BE2C (cell line): ENCODE measurements around the gene AFTPH.

Source experiments
- DNase-seq: peaks from one replicate; pipeline ENCODE4 v3.0.0-alpha.2; 2020
- H3K27me3 ChIP-seq: fragments of 250-450 bp; sonication (Bioruptor Pico); 2 replicates; pipeline ENCODE4 v1.5.1; 2020; ENCODE audit warnings: mild to moderate bottlenecking
- H3K36me3 ChIP-seq: fragments of 250-450 bp; sonication (Bioruptor Pico); 2 replicates; pipeline ENCODE4 v1.5.1; 2020; ENCODE audit warnings: mild to moderate bottlenecking
- H3K4me1 ChIP-seq: fragments of 250-450 bp; sonication (Bioruptor Pico); 2 replicates; pipeline ENCODE4 v1.5.1; 2020
- H3K4me3 ChIP-seq: 2 replicates; pipeline ENCODE4 v1.5.1; 2011; ENCODE audit warnings: low read depth, low read length
- H3K9me3 ChIP-seq: fragments of 250-450 bp; sonication (Bioruptor Pico); 2 replicates; pipeline ENCODE4 v1.5.1; 2020
- TF ChIP-seq, protein P1 (sequence below): IDR thresholded peaks from 2 replicates; pipeline ENCODE4 v1.5.1; 2012; ENCODE audit warnings: mild to moderate bottlenecking, low read depth, low read length

The AFTPH gene

DNA sequence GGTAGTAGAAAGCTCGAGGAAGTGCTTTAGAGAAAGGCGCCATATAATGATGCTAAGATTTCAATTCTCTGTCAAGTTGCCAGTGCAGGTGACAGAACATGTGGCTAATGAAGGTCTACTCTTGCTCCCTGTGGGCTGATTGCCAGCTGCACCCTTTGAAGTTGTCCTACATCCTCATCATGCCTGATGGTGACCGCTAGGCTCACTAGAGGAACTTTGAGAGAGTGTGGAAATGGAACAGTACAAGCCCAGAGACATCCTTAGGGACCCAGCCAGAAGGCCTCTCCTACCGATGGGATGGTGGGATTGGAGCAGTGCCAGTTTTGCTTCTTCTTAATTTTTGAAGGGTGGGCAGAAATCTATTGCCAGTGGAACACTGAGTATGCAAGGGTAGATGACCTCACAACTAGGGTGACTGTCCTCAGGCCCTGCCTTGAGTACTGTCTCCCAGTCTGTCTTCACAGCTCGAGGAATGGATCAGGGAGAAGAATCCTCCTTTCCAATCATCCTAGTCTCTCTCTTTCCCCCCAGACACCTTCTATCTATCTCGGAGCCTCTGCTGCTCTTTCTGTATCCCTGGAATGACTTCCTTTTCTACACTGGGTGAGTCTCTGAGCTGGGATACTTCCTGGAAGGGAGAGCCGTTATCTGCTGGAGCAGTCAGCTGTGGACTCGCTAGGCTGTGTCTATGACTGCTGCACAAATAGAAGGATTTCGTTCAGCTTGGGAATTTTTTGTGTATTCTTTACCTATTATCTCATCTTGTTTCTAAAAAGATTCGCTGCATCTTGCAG is 36.7 kb upstream of the AFTPH start:
- H3K9me3 ChIP-seq: no peaks in the 10 kb centered on the region
- H3K36me3 ChIP-seq: no peaks in the 10 kb centered on the region
- no peaks in the 10 kb centered on the region for H3K4me1 ChIP-seq
- no peak for DNase-seq
- H3K27me3 ChIP-seq: no peaks in the 10 kb centered on the region
- TF ChIP-seq, protein P1, sequence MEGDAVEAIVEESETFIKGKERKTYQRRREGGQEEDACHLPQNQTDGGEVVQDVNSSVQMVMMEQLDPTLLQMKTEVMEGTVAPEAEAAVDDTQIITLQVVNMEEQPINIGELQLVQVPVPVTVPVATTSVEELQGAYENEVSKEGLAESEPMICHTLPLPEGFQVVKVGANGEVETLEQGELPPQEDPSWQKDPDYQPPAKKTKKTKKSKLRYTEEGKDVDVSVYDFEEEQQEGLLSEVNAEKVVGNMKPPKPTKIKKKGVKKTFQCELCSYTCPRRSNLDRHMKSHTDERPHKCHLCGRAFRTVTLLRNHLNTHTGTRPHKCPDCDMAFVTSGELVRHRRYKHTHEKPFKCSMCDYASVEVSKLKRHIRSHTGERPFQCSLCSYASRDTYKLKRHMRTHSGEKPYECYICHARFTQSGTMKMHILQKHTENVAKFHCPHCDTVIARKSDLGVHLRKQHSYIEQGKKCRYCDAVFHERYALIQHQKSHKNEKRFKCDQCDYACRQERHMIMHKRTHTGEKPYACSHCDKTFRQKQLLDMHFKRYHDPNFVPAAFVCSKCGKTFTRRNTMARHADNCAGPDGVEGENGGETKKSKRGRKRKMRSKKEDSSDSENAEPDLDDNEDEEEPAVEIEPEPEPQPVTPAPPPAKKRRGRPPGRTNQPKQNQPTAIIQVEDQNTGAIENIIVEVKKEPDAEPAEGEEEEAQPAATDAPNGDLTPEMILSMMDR: no peak
- no peak overlapping the region for H3K4me3 ChIP-seq

DNA sequence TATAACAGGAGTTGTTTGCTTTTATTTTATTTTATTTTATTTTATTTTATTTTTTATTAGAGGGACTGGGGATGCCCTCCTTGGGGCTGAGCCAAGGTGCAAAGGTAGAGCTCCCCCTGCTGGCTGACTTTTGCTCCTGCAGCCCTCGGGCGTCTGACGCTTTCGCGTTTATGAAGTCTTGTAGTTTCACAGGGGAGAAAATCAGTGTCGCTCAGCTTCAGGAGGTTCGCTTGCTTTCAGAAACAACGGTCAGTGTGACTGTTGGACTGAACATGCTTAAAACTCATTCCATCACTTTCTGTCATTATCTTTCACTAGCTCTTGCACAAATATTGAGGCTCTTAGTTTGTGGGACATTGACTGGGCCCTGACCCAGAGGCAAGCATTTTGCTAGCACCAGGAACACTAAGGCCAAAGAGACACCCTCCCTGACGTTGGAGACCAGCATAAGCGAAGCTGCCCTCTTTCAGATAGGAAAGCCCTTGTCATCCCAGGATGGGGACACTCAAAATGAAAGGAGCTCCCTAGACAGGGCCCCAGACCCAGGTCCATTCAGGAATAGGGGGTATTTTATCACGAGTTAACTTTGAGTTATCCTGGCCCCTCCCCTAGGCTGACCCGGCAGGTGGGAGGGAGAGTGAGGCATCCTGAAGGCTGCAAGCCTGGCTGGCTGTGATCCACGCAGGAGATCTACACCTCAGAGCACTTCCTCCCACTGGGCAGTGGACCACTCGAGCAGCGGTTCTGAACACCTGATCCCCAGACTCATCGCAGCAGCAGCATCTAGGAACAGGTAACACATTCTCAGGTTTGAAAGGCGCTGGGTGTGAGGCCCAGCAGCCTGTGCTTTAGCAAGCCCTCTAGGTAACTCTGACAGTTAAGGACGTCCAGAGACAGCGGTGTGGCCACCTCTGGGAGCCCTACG is 35.8 kb upstream of the AFTPH start:
- TF ChIP-seq, protein P1: peak; percentile 77
- Histone ChIP-seq H3K4me3 (no peak overlapping the region), H3K9me3 (no peaks in the 10 kb centered on the region), H3K36me3 (no peaks in the 10 kb centered on the region), H3K4me1 (no peaks in the 10 kb centered on the region), H3K27me3 (no peaks in the 10 kb centered on the region)
- DNase-seq: peak; percentile 54

DNA sequence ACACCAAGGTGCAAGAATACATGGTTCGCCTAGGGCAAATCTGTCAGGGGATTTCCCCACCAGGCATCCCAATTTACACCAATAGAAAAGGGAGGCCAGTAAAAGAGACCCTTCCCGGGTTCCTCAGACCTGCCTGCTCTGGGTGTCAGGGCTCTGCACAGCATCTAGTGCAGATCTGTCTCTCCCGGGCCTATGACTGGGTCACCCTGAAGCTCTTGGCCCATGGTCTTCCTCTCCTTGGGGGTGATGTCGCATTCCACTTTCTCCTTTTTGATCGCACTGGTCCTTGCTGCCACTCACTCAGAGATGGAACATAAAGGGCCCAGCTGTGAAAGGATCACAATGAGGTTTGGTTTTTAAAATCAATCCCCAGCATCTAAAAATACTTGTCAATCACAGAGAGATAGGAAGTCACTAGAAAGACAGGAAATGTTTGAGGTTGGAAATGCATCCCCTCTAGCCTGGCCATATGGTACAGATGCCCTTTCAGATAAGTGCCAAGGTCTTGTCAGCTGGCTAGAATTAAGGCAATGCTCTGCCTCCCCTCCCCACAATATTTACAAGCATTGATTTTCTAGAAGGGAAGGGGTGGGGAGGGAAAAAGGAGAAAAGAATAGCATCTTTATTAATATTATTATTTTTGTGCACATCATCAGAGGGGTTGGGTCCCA is 34.9 kb upstream of the AFTPH start:
- no peak for DNase-seq
- Histone ChIP-seq H3K36me3 (no peaks in the 10 kb centered on the region), H3K4me1 (no peaks in the 10 kb centered on the region), H3K4me3 (no peak overlapping the region), H3K9me3 (no peaks in the 10 kb centered on the region), H3K27me3 (no peaks in the 10 kb centered on the region)
- TF ChIP-seq, protein P1: no peak

DNA sequence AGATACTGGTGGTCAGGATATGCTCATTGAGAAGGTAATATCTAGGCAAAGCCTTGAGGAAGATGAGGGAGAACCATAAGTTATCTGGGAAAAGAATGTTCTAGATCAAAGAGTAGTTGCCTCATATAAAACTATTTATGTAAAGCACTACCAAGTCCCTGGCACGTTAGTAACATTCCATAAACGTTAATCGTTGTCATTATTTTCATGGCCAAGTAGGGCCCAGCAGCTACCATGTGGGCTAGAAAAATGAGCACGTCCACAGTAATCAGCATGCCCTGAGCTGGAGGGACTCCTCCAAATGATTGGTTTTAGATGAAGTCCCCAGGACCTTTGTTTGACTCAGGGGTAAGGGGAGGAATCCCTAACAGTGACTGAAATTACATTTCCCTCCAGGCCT is 32.7 kb upstream of the AFTPH start:
- DNase-seq: no peak
- Histone ChIP-seq H3K4me1 (no peaks in the 10 kb centered on the region), H3K27me3 (no peaks in the 10 kb centered on the region), H3K36me3 (no peaks in the 10 kb centered on the region), H3K4me3 (no peak overlapping the region), H3K9me3 (no peaks in the 10 kb centered on the region)
- TF ChIP-seq, protein P1: no peak

DNA sequence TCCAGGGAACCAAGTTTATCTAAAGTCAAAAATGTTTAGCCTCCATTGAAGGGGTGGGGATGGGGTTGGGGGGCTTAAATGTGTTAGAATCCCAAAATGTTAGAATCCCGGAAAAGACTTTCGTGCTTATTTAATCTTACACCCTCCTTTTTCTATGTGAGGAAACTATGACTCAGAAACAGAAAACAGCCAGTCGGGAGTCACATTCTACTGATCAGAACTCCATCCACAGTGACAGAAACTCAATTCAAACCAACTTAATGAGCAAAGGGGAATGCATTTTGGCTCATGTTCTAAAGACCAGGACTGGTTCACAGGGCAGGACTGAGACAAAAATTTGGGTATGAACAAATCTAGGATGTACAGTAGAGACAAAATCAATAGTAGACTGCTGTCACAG is 31.9 kb upstream of the AFTPH start:
- TF ChIP-seq, protein P1: no peak

More for the DNA sequence above, 31.9 kb upstream of the AFTPH start:
- H3K27me3 ChIP-seq: no peaks in the 10 kb centered on the region
- H3K9me3 ChIP-seq: no peaks in the 10 kb centered on the region
- no peak overlapping the region for H3K4me3 ChIP-seq
- H3K4me1 ChIP-seq: no peaks in the 10 kb centered on the region
- DNase-seq: no peak
- H3K36me3 ChIP-seq: no peaks in the 10 kb centered on the region
